HG02840 (cell line): ENCODE measurements around the gene GABBR2.

Experiments used
- ATAC-seq: cut with Tn5 transposase; IDR thresholded peaks from one replicate; pipeline ENCODE4 v1.9.1; 2021; ENCODE audit warnings: mild to moderate bottlenecking, moderate library complexity, moderate number of reproducible peaks; ENCODE audit not compliant: unreplicated experiment, low FRiP score

GABBR2 gene

GRCh38 chr9:98316445-98317133 lies 392.1 kb downstream of the GABBR2 start:
- no peak for ATAC-seq

- no peak for ATAC-seq
Observed at GRCh38 chr9:98315551-98316060, 393.1 kb downstream of the GABBR2 start.

GRCh38 chr9:98315067-98315453 lies 393.7 kb downstream of the GABBR2 start:
- ATAC-seq, result no peak

- ATAC-seq, result no peak
Observed at GRCh38 chr9:98314381-98315066, 394.2 kb downstream of the GABBR2 start.

GRCh38 chr9:98312365-98312764 lies 396.4 kb downstream of the GABBR2 start:
- ATAC-seq, result no peak

- ATAC-seq, result no peak
Observed at GRCh38 chr9:98311541-98311940, 397.2 kb downstream of the GABBR2 start.

- no peak for ATAC-seq
Observed at GRCh38 chr9:98310752-98311392, 397.9 kb downstream of the GABBR2 start.

- ATAC-seq, result no peak
Observed at GRCh38 chr9:98306384-98307145, 402.2 kb downstream of the GABBR2 start.

GRCh38 chr9:98304381-98304780 lies 404.4 kb downstream of the GABBR2 start:
- ATAC-seq, result no peak

- no peak for ATAC-seq
Observed at GRCh38 chr9:98303633-98304125, 405.1 kb downstream of the GABBR2 start.

GRCh38 chr9:98302938-98303632 lies 405.6 kb downstream of the GABBR2 start:
- no peak for ATAC-seq

- ATAC-seq, result no peak
Observed at GRCh38 chr9:98302150-98302549, 406.6 kb downstream of the GABBR2 start.

- no peak for ATAC-seq
Observed at GRCh38 chr9:98300611-98301010, 408.1 kb downstream of the GABBR2 start.

GRCh38 chr9:98298476-98298875 lies 410.3 kb downstream of the GABBR2 start:
- ATAC-seq, result no peak

GRCh38 chr9:98295824-98296223 lies 412.9 kb downstream of the GABBR2 start:
- no peak for ATAC-seq

GRCh38 chr9:98291820-98292219 lies 416.9 kb downstream of the GABBR2 start:
- no peak for ATAC-seq

GRCh38 chr9:98290411-98290810 lies 418.3 kb downstream of the GABBR2 start:
- no peak for ATAC-seq

GRCh38 chr9:98289614-98290201 lies 419.0 kb downstream of the GABBR2 start:
- no peak for ATAC-seq

GRCh38 chr9:98288881-98289280 lies 419.9 kb downstream of the GABBR2 start:
- no peak for ATAC-seq

GRCh38 chr9:98287384-98287783 lies 421.4 kb downstream of the GABBR2 start:
- ATAC-seq, result no peak
